Stimulated activated naive CD4-positive, alpha-beta T cell (primary cell): ENCODE data around the gene CLPTM1L.
"Not testable (repeated sequence)": the region's sequence is repeated elsewhere in the genome, so short reads cannot be mapped to it uniquely, and the experiment has no call there.

Experiments used
- DNase-seq, 6 experiments: peaks; one replicate each; lab custom pipeline; 2025; lab: John Stamatoyannopoulos, UW

Gene CLPTM1L

DNA sequence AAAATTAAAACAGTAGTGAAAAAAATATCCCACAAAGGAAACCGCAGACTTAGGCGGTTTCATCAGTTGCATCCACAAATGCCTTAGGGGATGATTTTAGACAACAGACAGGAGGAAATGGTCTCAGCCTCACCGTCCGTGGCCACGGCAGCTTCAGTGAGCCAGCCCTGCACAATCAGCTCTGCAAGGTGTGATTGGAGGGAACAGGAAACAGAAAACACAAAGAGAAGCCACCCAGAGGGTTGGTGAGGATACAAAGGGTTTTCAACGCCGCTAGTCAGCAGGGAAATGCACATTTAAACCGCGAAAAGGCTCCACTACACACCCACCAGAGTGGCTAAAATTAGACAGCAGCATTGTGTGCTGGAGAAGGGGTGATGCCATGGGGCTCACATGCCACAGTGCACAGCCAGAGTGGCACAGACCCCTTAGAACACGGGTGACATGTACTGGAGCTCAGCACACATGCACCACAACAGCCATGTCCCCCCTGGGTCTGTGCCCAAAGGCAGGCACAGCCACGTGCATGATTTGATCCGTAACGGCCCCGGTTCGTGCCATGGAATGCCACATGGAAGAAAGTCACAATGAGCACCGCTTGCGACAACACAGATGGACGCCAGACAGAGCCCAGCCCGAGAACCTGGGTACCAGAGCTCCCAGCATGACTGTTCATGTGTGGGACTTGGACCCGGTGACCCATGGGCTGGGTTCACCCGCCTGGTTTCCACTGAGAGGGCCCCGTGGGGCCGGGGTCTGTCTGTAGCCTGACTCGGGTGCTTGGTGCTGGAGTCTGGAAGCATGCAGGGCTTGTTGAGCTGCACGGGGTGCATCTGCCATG is 31.7 kb downstream of the CLPTM1L start:
- DNase-seq = peak in 4 of 6 experiments; percentile 11 to 65 (median 44)

DNA sequence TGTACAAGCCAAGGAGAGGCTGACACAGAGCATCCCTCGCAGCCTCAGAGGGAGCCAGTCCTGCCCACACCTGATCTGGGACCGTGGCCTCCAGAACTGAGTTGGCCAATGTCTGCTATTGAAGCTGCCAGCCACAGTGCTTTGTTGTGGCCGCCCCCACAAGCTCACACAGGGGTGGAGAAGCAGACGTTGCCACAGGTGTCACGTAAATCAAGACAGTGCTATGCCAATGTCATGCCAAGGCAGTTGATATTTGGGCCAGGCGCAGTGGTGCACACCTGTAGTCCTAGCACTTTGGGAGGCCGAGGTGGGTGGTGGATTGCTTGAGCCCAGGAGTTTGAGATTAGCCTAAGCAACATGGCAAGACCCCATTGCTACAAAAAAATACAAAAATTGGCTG is 32.7 kb downstream of the CLPTM1L start:
- peak in 3 of 6 experiments; percentile 22 to 33 (median 32) for DNase-seq

DNA sequence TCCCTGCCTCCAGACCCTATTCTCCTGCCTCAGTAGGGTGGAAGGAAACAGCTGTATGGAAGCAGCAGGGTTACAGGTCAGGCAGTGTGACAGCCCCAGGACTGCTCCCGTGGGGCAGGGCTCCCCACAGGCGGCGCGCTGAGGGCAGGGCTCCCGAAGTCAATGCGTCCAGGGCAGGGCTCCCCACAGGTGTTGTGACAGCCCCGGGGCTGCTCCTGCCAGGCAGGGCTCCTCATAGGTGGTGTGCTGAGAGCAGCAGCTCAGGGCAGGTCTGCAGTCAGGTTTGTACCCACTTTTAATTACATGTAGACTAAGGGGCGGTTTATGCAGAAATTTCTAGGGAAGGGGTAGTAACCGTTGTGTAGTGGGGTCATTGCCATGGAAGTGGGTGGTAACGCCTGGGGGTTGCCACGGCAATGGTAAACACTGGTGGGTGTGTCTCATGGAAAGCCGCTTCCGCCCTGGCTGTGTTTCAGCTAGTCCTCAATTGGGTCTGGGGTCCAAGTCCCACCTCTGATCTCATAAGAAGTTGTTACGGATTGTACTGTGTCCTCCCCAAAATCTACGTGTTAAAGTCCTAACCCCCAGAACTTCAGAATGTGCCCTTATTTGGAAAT is 33.4 kb downstream of the CLPTM1L start:
- DNase-seq = no peak

DNA sequence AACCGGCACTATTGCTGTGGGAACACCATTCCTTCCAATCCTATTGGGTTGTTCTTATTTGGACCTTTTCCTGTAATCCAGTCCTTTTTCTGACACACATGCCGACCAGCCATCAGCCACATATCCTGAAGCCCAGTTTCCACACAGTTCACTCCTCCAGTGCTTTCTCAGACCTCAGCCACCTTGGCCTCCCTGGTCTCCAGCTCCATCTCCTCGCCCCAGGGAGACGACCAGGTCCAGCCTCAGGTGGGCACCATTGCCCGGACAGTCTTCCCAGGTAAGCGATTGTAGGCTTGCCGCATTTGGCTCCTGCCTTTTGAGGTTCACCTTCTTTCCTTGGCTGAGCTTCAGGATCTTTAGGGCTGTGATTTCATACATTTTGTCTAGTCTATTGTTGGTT is 34.8 kb downstream of the CLPTM1L start:
- DNase-seq = no peak

DNA sequence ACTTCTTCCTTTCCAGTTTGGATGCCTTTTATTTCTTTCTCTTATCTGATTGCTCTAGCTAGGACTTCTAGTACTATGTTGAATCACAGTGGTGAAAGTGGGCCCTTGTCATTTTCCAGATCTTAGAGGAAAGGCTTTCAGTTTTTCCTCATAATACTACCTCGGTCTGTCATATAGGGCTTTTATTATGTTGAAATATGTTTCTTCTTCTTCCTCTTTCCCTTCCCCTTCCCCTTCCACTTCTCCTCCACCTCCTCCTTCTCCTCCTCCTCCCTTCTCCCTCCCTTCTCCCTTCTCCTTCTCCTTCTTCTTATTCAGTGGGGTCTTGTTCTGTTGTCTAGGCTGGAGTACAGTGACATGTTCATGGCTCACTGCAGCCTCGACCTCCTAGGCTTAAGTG is 40.9 kb downstream of the CLPTM1L start:
- DNase-seq = no peak

DNA sequence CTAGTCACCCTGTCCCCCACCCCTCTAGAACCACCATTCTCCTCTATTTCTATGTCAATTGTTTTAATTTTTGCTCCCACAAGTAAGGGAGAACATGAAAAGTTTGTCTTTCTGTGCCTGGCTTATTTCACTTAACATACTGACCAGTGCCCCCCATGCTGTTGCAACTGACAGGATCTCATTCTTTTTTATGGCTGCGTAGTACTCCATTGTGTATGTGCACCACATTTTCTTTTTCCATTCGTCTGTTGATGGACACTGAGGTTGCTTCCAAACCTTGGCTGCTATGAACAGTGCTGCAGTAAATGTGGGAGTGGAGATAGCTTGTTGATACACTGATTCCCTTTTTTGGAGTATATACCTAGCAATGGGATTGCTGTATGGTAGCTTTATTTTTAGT is 42.6 kb downstream of the CLPTM1L start:
- DNase-seq = no peak

DNA sequence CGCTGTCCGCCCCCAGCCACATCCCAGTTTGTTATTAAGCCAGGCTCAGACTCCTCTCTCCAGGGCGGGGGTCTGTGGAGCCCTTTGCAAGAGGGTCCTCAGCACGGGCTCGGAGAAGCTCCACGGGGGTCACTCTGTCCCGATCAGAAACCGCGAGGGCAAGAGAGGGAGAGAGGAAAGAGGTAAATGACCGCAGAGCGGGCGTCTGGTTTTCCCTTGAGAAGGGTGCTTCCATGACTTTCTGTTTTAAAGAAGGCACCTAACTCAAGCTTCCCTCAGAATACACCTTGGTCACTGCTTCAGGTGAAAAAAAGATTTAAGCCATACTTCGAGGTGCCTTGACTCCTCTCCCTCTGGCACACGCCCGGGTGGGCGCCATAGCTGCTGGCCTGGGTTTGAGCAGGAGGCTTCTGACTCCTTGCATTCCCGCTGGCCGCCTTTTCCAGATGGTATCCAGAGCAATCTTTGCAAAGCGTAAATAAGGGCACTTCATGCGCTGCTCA is 44.3 kb downstream of the CLPTM1L start:
- DNase-seq = no peak

DNA sequence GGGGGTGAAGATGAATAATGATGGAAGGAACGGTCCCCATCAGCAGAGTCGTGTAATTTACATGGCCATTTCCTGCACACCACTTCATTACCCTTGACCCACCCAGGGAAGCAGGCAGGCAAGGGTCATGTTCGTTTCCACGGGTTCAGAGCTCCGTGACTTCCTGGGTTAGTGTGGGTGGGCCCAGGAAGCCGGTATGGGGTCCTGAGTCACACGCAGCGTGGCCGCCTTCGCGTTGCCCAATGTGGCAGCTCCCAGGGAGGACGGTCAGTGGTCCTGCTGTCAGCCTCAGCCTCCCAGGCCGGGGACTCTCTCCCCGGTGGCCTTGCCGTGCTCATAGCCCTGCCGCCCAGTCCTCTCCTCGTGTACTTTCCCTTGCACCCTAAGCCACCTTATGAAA is 44.9 kb downstream of the CLPTM1L start:
- no peak for DNase-seq

DNA sequence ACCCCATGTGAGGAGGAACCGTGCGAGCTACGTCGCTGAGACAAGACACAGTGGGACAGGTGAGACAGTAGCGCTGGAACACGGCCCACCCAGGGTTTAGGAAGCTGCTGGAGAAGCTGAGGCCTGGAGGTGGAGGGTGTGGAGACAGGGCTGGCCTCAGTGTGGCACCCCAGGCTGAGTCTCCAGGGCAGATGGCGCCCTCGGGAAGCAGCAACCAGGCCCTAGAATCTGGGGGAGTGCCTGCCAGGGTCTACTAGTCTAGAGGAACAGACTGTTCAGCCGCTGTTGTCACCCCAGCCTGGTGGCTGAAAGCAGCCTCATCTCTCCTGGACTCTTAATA is 45.4 kb downstream of the CLPTM1L start:
- no peak for DNase-seq

DNA sequence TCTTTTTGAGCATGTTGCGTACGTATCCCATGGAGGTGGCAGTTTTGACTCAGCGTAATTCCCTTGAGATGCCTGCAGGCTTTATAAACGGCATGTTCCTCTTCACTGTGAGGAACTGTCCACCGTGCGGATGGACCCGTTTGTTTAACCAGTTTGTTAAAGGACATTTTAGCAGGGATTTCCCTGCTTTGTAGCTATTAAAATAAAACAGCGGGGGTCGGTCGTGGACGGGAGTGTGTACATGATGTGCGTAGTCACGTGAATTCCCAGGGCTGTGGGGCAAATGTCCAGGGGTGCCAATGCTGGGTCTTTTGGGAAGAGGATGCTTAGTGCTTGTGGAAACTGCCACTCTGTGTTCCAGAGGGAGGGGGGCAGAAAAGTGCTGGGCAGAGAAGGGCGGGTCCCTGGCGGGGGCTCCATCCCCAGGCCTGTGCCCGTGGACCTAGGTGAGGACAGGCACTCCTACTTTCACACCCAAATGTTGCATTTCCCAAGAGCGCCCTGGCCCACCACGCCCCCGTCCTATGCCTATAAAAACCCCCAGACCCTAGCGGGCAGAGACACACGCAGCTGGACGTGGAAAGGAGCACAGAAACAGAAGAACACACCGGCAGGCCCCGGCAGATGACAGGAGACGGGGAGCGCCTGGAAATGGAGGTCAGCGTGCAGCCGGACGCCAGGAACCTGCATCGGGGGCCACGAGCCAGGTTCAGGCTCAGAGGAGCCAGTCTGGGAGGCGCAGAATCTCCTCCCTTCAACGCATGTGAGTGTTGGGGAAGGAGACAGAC is 46.0 kb downstream of the CLPTM1L start:
- DNase-seq = no peak

DNA sequence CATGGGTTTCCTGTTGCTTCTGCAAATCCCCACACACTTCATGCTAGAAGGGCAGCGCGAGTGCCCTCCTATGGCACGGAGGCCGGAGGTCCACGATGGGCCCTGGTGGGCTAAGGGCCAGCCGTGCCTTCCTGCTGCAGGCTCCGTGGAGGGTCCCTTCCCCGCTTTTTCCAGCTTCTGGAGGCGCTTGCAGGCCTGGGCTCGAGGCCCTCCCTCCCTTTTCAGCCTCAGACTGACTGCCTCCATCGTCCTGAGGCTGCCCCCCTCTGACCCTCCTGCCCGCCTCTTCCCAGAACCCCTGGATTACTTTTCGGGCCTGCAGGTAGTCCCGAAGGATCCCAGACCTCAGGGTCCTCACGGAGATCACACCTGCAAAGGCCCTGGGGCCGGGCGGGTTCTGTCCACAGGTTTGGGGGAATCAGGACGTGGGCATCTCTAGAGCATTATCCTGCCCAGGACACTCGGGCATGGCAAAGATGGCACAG is 46.8 kb downstream of the CLPTM1L start:
- no peak for DNase-seq

DNA sequence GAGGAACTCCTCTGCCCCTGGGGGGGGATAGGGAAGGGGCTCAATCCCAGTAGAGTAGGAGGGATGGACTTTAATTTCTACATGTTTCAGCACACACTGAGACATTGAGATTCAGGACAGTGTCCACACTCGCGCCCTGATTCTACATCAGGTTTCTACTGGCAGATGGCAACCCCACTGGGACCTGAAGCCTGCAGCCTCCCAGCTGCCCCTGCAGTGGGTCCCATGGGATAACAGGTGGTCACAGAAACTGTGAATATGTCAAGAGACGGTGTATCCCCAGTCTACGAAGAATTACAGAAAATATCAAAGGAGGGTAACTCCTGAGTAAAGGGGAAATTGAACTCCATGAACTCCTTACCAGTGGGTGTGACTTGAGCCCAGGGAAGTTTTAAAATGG is 47.7 kb downstream of the CLPTM1L start:
- DNase-seq = no peak

DNA sequence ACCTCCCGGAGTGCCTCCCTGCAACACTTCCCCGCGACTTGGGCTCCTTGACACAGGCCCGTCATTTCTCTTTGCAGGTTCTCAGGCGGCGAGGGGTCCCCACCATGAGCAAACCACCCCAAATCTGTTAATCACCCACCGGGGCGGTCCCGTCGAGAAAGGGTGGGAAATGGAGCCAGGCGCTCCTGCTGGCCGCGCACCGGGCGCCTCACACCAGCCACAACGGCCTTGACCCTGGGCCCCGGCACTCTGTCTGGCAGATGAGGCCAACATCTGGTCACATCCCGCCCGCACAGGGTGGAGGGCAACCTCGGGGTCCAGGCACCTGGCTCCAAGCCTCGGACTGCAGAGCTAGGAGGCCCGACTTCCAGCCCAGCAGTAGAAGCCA is 49.3 kb downstream of the CLPTM1L start:
- DNase-seq = no peak

DNA sequence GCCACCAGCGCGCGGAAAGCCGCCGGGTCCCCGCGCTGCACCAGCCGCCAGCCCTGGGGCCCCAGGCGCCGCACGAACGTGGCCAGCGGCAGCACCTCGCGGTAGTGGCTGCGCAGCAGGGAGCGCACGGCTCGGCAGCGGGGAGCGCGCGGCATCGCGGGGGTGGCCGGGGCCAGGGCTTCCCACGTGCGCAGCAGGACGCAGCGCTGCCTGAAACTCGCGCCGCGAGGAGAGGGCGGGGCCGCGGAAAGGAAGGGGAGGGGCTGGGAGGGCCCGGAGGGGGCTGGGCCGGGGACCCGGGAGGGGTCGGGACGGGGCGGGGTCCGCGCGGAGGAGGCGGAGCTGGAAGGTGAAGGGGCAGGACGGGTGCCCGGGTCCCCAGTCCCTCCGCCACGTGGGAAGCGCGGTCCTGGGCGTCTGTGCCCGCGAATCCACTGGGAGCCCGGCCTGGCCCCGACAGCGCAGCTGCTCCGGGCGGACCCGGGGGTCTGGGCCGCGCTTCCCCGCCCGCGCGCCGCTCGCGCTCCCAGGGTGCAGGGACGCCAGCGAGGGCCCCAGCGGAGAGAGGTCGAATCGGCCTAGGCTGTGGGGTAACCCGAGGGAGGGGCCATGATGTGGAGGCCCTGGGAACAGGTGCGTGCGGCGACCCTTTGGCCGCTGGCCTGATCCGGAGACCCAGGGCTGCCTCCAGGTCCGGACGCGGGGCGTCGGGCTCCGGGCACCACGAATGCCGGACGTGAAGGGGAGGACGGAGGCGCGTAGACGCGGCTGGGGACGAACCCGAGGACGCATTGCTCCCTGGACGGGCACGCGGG is 49.9 kb downstream of the CLPTM1L start, which contains the start of gene TERT:
Gene TERT (minus strand): TSS at position 234 of the 815 bp plus-strand sequence. CDS start 79 bp downstream, at position 155.
- peak; percentile 55 to 81 (median 79) for DNase-seq

DNA sequence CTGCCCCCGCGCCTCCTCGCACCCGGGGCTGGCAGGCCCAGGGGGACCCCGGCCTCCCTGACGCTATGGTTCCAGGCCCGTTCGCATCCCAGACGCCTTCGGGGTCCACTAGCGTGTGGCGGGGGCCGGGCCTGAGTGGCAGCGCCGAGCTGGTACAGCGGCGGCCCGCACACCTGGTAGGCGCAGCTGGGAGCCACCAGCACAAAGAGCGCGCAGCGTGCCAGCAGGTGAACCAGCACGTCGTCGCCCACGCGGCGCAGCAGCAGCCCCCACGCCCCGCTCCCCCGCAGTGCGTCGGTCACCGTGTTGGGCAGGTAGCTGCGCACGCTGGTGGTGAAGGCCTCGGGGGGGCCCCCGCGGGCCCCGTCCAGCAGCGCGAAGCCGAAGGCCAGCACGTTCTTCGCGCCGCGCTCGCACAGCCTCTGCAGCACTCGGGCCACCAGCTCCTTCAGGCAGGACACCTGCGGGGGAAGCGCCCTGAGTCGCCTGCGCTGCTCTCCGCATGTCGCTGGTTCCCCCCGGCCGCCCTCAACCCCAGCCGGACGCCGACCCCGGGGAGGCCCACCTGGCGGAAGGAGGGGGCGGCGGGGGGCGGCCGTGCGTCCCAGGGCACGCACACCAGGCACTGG is 50.6 kb downstream of the CLPTM1L start:
- DNase-seq = peak in 1 of 6 experiments; percentile 11

DNA sequence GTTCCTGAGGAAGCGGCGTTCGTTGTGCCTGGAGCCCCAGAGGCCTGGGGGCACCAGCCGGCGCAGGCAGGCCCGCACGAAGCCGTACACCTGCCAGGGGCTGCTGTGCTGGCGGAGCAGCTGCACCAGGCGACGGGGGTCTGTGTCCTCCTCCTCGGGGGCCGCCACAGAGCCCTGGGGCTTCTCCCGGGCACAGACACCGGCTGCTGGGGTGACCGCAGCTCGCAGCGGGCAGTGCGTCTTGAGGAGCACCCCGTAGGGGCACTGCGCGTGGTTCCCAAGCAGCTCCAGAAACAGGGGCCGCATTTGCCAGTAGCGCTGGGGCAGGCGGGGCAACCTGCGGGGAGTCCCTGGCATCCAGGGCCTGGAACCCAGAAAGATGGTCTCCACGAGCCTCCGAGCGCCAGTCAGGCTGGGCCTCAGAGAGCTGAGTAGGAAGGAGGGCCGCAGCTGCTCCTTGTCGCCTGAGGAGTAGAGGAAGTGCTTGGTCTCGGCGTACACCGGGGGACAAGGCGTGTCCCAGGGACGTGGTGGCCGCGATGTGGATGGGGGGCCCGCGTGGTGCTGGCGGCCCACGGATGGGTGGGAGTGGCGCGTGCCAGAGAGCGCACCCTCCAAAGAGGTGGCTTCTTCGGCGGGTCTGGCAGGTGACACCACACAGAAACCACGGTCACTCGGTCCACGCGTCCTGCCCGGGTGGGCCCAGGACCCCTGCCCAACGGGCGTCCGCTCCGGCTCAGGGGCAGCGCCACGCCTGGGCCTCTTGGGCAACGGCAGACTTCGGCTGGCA is 51.3 kb downstream of the CLPTM1L start:
- DNase-seq = no peak

DNA sequence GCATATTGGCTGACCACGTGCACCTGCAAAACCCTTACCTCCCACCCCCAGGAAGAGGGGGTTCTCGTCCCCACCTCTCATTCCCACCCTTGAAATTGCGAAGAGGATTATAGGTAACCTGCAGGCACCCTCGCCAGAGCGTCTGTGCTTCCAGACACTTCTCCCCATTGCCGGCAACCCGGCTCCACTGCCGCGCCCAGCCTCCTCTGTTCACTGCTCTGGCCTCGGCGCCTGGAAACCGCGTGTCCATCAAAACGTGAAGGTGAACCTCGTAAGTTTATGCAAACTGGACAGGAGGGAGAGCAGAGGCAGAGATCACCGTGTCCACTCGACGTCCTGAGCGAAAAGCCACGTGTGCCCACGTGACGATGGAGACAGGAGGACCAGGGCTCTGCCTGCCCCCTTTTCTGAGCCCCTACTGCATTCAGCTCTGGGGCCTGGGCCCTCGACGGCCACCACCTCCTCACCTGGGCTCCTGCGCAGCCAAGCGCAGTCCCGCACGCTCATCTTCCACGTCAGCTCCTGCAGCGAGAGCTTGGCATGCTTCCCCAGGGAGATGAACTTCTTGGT is 52.0 kb downstream of the CLPTM1L start:
- no peak for DNase-seq

DNA sequence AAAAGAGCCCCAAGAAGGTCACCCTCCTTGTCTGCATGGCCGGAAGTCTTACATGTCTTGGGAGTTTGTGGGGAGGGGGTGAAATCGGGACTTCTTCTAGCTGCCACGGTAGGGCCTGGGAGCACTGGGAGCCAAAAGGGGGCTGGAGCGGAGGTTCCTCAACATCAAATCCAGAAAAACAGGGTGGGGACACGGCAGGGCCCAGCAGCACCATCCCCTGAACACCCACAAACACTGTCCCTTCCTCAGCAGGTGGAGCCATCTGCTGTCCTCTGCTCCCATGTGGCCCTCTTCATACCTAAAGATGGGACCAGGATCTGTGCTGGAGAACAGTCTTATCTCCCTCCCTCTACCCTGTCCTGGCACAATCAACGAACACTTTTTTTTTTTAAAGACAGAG is 52.8 kb downstream of the CLPTM1L start:
- no peak for DNase-seq

DNA sequence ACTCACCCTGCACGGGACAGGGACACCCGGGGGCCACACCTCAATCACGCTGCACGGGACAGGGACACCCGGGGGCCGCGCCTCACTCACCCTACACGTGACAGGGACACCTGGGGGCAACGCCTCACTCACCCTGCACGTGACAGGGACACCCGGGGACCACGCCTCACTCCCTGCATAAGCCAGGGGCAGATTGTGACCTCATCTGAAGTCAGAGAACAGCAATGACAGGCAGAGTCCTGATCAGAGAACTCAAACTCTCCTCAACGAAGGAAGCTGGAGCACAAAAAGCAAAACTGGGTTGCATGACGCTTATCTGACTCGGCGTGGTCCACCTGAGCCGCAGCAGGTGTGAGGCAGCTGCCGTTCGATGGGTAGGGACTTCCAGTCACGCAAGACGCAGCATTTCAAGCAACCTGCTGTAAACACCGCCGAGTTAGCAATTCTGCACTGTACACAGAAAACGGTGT is 53.3 kb downstream of the CLPTM1L start:
- DNase-seq = no peak

DNA sequence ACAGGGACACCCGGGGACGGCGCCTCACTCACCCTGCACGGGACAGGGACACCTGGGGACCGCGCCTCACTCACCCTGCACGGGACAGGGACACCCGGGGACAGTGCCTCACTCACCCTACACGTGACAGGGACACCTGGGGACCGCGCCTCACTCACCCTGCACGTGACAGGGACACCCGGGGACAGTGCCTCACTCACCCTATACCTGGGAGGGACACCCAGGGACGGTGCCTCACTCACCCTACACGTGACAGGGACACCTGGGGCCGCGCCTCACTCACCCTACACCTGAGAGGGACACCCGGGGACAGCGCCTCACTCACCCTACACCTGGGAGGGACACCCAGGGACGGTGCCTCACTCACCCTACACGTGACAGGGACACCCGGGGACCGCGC is 53.9 kb downstream of the CLPTM1L start:
- not testable (repeated sequence) for DNase-seq
